ENCODE results near the gene CENPH.
A peak's percentile ranks its signal among the peaks of the same experiment; 100 is the strongest.

The CENPH gene

DNA sequence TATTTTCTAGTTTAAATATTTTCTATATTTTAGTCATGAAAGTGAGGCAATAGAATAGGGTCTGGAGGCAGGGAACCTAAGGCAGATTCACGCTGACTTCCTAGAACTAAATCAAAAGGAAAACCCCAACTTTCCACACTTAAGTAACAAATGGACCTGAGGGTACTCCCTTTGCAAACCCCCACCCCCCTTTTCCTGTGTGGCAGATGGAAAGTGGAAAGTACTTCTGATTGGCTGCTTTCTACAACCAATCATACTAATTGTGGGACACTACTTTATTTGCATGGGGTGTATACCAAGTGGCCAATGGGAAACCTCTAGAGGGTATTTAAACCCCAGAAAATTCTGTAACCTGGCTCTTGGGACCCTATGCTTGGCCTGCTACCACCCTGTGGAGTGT lies 4.8 kb upstream of the CENPH start:
- TF ChIP-seq, protein P1, sequence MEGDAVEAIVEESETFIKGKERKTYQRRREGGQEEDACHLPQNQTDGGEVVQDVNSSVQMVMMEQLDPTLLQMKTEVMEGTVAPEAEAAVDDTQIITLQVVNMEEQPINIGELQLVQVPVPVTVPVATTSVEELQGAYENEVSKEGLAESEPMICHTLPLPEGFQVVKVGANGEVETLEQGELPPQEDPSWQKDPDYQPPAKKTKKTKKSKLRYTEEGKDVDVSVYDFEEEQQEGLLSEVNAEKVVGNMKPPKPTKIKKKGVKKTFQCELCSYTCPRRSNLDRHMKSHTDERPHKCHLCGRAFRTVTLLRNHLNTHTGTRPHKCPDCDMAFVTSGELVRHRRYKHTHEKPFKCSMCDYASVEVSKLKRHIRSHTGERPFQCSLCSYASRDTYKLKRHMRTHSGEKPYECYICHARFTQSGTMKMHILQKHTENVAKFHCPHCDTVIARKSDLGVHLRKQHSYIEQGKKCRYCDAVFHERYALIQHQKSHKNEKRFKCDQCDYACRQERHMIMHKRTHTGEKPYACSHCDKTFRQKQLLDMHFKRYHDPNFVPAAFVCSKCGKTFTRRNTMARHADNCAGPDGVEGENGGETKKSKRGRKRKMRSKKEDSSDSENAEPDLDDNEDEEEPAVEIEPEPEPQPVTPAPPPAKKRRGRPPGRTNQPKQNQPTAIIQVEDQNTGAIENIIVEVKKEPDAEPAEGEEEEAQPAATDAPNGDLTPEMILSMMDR (IDR thresholded peaks at IDR 0.05): no peak
- Histone ChIP-seq H3K4me3 (no peak overlapping the region), H3K27ac (no peak overlapping the region)
- DNase-seq (ENCODE audit: low spot score): no peak

- no peak for DNase-seq (ENCODE audit: low spot score)
- no peak overlapping the region for H3K27ac ChIP-seq
- H3K4me3 ChIP-seq: no peak overlapping the region
- TF ChIP-seq, protein P1 (IDR thresholded peaks at IDR 0.05): no peak
Measured at GRCh38 chr5:69187342-69187741, 2.0 kb upstream of the CENPH start.

- Histone ChIP-seq H3K4me3 (peak overlapping the region; percentile 71), H3K27ac (peak overlapping the region; percentile 40 to 63)
- no peak for DNase-seq (ENCODE audit: low spot score)
- TF ChIP-seq, protein P1 (IDR thresholded peaks at IDR 0.05): no peak
Measured at GRCh38 chr5:69188811-69189161, 597 bp upstream of the CENPH start.

DNA sequence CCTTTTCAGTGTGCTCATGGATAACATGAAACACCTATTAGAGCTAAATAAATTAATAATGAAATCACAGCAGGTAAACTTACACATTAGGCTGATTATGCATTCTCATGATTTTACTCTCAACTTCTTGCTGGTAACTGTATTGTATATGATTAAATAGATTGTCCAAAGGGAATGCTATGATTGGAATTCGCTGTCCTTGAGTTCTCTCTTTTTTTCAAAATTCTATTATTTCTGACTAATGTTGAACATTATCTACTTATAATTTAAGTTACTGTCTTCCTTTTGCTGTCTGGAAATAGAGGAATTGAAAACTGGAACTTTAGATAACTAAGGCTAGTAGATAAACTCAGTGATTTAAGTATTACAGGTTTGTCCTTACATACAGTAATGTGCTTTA lies 13.1 kb downstream of the CENPH start:
- Histone ChIP-seq H3K27ac (no peak overlapping the region), H3K4me3 (no peak overlapping the region)
- TF ChIP-seq, protein P1 (IDR thresholded peaks at IDR 0.05): no peak
- DNase-seq (ENCODE audit: low spot score): no peak

- no peak for DNase-seq (ENCODE audit: low spot score)
- TF ChIP-seq, protein P1 (IDR thresholded peaks at IDR 0.05): no peak
- H3K4me3 ChIP-seq: no peak overlapping the region
- no peak overlapping the region for H3K27ac ChIP-seq
Measured at GRCh38 chr5:69206528-69207190, 17.3 kb downstream of the CENPH start.

DNA sequence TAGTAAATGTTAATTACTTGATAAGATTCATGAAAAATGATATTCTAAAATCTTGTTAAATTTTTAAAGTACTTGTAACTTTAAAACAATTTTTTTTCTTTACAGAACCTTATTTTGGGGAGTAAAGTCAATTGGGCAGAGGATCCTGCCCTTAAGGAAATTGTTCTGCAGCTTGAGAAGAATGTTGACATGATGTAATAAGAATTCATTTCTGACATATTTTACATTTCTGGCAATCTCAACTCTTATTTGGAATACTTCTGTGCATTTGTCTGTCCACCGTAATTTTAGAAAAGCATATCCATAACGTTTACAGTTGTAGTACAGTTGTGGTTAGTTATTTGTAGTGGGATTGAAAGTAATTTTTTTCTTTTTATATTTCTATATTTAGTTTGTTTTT lies 20.2 kb downstream of the CENPH start:
- Histone ChIP-seq H3K27ac (no peak overlapping the region), H3K4me3 (no peak overlapping the region)
- TF ChIP-seq, protein P1 (IDR thresholded peaks at IDR 0.05): no peak
- no peak for DNase-seq (ENCODE audit: low spot score)

GRCh38 chr5:69211200-69211599 lies 21.8 kb downstream of the CENPH start:
- DNase-seq (ENCODE audit: low spot score): no peak
- no peak overlapping the region for H3K4me3 ChIP-seq
- TF ChIP-seq, protein P1 (IDR thresholded peaks at IDR 0.05): no peak
- no peak overlapping the region for H3K27ac ChIP-seq

Data from coronary artery (tissue), 2 donors.